ENCODE measurements around the gene COL20A1.

Gene COL20A1

GRCh38 chr20:63280371-63280770, 12.6 kb upstream of the COL20A1 start:
- DNase-seq = no peak

GRCh38 chr20:63280929-63281545, 11.9 kb upstream of the COL20A1 start:
- DNase-seq = no peak

GRCh38 chr20:63281742-63282665, 11.0 kb upstream of the COL20A1 start:
- DNase-seq = no peak

GRCh38 chr20:63282946-63283345, 10.0 kb upstream of the COL20A1 start:
- DNase-seq = no peak

- no peak for DNase-seq
Measured at GRCh38 chr20:63283397-63284082, 9.4 kb upstream of the COL20A1 start.

DNA sequence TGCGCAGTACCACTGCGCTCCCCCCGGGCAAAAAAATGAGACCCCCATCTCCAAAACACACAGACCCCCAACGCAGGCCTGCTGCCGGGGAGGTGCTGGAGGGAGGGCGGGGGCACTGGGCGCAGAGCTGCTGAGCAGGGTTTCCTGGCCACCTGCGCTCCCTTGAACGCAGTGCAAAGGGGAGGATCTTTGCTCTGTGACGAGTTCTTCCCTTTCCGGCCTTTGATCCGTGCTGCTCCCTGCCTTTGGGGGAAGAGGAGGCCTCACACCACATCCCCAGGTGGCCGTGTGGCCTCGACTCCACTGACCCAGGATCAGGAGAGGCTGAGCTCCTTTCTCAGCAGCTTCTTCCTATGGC, 8.9 kb upstream of the COL20A1 start:
- DNase-seq = no peak

- DNase-seq = no peak
Measured at GRCh38 chr20:63284544-63284949, 8.4 kb upstream of the COL20A1 start.

- no peak for DNase-seq
Measured at GRCh38 chr20:63284981-63285524, 7.9 kb upstream of the COL20A1 start.

GRCh38 chr20:63285636-63286615, 7.1 kb upstream of the COL20A1 start:
- DNase-seq = no peak

DNA sequence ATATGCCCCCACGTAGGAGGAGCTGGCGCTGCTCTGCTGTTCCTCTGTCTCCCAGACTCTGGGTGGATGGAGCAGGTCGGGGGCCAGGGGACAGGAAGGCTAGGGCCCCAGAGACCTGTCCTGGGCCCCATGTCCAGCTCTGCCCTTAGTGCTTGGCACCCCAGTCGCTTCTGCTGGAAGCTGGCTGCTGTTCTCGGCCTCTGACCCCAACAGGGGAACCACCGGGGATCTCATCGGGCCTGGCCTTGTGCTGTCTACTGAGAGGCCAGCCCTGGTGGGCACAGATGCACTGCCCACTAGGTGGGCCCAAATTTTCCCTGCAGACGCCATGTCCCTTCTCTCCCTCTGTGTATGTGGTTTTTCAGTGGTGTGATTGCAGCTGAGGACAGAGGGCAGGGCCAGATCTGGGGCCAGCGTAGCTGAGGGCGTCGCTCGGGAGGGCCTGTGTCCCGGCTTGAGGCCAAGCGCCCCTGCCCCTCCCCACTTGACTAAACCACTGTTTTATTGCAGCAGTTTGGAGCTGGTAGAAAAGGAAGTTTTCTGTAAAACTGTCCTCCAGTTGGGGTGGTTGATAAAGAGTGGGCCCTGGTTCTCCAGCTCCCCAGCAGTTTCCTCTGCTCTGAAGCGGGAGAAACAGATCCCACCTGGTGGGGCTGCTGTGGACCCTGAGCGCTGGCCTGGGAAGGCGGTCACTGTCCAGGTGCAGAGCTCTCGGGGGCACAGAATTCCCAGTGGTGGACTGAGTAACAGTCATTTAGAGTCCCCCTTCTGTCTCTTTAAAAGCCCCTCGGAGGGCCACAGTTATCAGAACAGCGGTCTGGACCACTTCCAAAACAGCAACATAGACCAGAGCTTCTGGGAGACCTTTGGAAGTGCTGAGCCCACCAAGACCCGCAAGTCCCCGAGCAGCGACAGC, 5.9 kb upstream of the COL20A1 start:
- no peak for DNase-seq

DNA sequence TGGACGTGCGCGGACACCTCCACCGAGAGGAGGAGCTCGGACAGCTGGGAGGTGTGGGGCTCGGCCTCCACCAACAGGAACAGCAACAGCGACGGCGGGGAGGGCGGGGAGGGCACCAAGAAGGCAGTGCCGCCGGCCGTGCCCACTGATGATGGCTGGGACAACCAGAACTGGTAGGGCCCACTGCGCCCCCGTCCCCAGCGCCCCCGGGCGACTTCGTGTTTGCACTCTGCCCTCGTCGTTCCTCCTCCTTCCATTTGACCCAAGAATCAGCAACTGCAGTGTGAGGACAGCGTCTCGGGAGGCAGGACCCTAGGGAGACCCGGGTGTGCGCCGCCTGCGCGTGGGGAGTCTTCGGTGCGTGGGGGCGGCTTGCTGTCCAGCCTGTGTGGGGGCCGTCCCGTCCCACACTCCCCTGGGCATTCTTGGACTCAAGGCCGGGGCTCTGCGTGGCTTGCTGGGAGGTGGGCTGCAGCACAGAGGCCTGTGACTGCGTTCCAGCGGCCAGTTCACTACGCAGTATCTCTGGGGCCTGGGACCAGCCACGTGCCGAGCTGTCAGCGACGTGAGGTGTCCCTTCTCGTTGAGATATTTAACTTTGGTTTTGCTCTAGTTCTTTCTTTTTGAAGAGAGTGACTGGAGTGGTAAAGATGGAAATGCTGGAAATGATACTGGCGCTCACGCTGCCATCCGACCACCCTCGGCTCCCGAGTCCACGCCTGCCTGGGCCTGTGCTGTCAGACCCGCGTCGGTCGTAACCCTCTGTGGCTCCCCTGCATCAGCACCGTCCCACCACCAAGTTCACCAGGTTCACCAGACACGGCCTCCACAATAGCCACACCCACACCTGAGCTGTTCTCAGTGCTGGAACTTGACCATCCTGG, 5.0 kb upstream of the COL20A1 start:
- DNase-seq = no peak

GRCh38 chr20:63288581-63289251, 4.3 kb upstream of the COL20A1 start:
- DNase-seq = no peak

- no peak for DNase-seq
Measured at GRCh38 chr20:63289311-63290135, 3.5 kb upstream of the COL20A1 start.

- DNase-seq = no peak
Measured at GRCh38 chr20:63290136-63290676, 2.8 kb upstream of the COL20A1 start.

DNA sequence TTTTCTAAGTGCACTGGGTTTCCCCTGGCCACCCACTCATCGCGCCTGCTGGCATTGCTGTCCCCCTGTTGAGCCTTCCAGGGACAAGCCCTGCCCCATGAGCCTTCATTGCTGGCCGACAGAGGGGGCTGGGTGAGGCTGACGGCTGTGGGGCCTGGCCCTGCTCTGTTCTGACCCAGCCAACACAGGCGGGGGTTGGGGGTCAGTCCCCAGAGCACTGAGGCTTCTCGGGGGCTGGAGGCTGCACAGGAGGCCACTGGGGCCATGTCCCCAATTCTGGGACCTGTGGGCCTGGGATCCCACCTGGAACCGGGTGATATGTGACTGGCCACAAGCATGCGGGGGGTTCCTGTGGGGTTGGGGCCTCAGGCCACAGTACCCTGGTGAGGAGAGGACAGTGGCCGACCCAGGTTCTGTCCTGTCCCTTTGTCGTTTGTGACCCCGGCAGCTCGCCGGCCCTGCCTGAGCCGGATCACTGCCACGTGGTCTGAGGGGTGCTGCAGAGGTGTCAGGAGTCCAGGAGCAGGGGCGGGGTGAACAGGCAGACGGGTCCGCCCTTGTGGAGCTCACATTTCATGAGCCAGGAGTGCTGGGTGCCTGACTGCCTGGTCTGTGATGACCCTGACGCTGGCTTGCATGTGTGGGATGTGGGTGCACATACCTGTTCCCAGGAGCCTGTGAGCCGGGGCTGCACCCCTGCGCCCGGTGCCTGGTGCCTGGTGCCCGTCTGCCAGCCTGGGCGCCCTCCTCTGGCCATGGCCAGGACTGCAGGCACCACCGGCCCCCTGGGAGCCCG, 2.1 kb upstream of the COL20A1 start:
- no peak for DNase-seq

GRCh38 chr20:63291811-63292210, 1.2 kb upstream of the COL20A1 start:
- DNase-seq = no peak

DNA sequence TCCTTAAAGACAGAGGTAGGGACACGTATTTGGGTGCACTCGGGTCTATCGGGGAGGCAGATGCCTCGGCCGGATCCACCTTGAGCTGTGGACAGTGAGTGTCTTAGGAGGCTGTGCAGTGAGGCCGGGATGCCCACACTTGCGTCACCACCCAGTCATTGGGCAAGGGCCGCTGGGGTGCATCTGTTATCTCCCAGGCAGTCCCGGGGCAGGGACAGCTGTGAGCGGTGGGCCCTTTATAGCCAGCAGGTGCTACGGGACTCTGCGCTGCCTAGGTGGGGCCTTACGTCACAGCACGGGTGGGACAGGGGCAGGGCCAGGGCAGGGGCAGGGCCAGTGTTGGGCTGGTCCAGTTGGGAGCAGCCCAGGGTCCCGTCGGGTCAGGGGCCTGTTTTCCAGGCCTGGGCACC, 689 bp upstream of the COL20A1 start:
- DNase-seq = no peak
